ENCODE results near the gene OGDHL.

The OGDHL gene

GRCh38 chr10:49688920-49689319, 73.2 kb downstream of the OGDHL start:
- DNase-seq (ENCODE audit: low read depth) = no peak

- no peak for DNase-seq (ENCODE audit: low read depth)
These were observed 73.8 kb downstream of the OGDHL start for GRCh38 chr10:49688261-49688846.

GRCh38 chr10:49686651-49687050, 75.5 kb downstream of the OGDHL start:
- no peak for DNase-seq (ENCODE audit: low read depth)
